ENCODE data around the gene DEDD2.

The DEDD2 gene

GRCh38 chr19:42251572-42252358, 34.3 kb upstream of the DEDD2 start:
- no peak for DNase-seq
- Mint-ChIP-seq H3K36me3 (peaks cover 21 to 25% of the 10 kb centered on the region in 2 donors), H3K4me1 (peaks cover 33 to 59% of the 10 kb centered on the region in 2 donors), H3K9me3 (no peaks in the 10 kb centered on the region), H3K27me3 (no peaks in the 10 kb centered on the region), H3K4me3 (peak overlapping the region; percentile 97 to 98), H3K27ac (peak overlapping the region; percentile 80)
- ATAC-seq (replicated peaks): no peak

DNA sequence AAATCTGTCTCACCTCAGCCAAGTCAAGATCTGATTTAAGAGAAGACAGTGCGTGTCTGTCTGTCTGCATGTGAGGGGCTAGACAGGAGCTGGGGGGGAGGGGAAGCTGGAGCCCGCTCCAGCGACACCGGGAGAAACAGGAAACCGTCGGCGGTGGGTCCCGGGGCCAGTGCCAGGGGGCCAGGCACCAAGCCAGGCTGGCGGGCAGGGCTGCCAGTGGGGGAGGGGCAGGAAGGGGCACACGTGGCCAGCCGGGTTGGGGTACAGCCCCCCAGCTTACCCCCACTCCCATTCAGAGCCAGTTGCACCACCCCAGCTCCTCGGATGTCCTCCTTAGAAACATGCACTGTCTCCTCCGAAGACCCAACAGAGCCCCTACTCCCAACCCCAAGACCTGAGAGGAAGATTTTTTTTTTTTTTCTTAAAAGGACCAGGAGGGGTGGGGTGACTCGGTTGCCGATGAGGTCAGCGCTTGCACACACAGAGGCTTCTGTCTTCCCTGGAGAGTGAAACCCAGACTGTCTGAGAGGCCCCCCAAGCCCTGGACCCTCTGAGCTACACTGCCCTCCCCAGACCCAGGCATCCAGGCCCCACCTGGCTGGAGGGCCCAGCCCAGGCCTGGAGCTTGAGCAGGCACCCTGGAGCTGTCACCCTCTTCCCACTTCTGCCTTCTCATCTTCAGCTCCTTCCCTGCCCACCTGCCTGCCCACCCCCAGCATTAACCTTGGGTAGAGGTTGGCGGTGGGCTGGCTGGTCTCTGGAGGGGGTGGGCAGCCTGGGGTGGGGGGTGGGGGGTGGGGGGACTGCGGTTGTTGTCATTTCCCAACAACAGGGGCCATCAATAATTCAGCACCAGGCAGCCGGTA, 33.4 kb upstream of the DEDD2 start:
- H3K27ac Mint-ChIP-seq: peak overlapping the region; percentile 75
- ATAC-seq (replicated peaks) (no peak), DNase-seq (no peak)
- H3K36me3 Mint-ChIP-seq: peaks cover 25 to 30% of the 10 kb centered on the region in 2 donors
- H3K4me3 Mint-ChIP-seq: peak overlapping the region in 1 of 2 donors; percentile 16
- H3K27me3 Mint-ChIP-seq: no peaks in the 10 kb centered on the region
- H3K9me3 Mint-ChIP-seq: no peaks in the 10 kb centered on the region
- H3K4me1 Mint-ChIP-seq: peaks cover 35 to 58% of the 10 kb centered on the region in 2 donors

DNA sequence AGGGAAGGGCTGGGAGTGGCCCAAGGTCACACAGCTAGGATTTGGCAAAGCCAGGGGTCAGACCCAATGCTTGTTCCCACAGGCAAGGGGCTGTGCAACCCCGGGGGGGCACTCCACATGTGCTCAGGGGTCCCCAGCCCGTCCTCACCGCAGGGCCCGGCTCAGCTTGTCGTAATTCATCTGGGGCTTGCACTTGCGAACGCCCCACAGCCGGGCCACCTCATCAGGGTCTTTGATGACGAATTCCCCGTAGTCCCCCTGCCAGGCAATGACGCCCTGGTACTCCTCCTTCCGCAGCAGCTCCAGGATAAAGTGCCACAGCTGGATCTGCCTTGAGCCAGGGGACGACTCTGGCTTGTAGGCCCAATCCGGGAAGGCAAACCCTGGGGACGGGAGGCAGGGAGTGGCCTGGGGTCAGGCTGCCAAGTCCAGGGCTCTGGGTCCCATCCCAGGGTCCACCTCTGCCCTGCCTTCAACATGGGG, 32.7 kb upstream of the DEDD2 start:
- H3K9me3 Mint-ChIP-seq: no peaks in the 10 kb centered on the region
- H3K27ac Mint-ChIP-seq: peak overlapping the region; percentile 75
- H3K4me3 Mint-ChIP-seq: no peak overlapping the region

GRCh38 chr19:42249769-42250168, 32.3 kb upstream of the DEDD2 start:
- Mint-ChIP-seq H3K27me3 (no peaks in the 10 kb centered on the region), H3K36me3 (peaks cover 27 to 33% of the 10 kb centered on the region in 2 donors), H3K9me3 (no peaks in the 10 kb centered on the region), H3K4me1 (peaks cover 40 to 64% of the 10 kb centered on the region in 2 donors), H3K4me3 (no peak overlapping the region), H3K27ac (peak overlapping the region; percentile 9)
- ATAC-seq (replicated peaks) (no peak), DNase-seq (no peak)

More for the DNA sequence above, 32.7 kb upstream of the DEDD2 start:
- ATAC-seq (replicated peaks) (no peak), DNase-seq (no peak)
- Mint-ChIP-seq H3K27me3 (no peaks in the 10 kb centered on the region), H3K36me3 (peaks cover 25 to 30% of the 10 kb centered on the region in 2 donors), H3K4me1 (peaks cover 36 to 60% of the 10 kb centered on the region in 2 donors)

GRCh38 chr19:42249149-42249750, 31.8 kb upstream of the DEDD2 start:
- no peak for DNase-seq
- no peak overlapping the region for H3K4me3 Mint-ChIP-seq
- peak overlapping the region; percentile 31 for H3K27ac Mint-ChIP-seq
- ATAC-seq (replicated peaks): no peak
- no peaks in the 10 kb centered on the region for H3K27me3 Mint-ChIP-seq
- peaks cover 42 to 70% of the 10 kb centered on the region in 2 donors for H3K4me1 Mint-ChIP-seq
- no peaks in the 10 kb centered on the region for H3K9me3 Mint-ChIP-seq
- peaks cover 27 to 34% of the 10 kb centered on the region in 2 donors for H3K36me3 Mint-ChIP-seq

GRCh38 chr19:42248270-42249148, 31.0 kb upstream of the DEDD2 start:
- H3K27me3 Mint-ChIP-seq: no peaks in the 10 kb centered on the region
- peak overlapping the region; percentile 31 for H3K27ac Mint-ChIP-seq
- peaks cover 43 to 70% of the 10 kb centered on the region in 2 donors for H3K4me1 Mint-ChIP-seq
- no peak for DNase-seq
- H3K9me3 Mint-ChIP-seq: no peaks in the 10 kb centered on the region
- peaks cover 27 to 34% of the 10 kb centered on the region in 2 donors for H3K36me3 Mint-ChIP-seq
- no peak for ATAC-seq (replicated peaks)
- H3K4me3 Mint-ChIP-seq: no peak overlapping the region

- no peak overlapping the region for H3K4me3 Mint-ChIP-seq
- no peaks in the 10 kb centered on the region for H3K9me3 Mint-ChIP-seq
- ATAC-seq (replicated peaks) (no peak), DNase-seq (no peak)
- peaks cover 21 to 32% of the 10 kb centered on the region in 2 donors for H3K36me3 Mint-ChIP-seq
- no peak overlapping the region for H3K27ac Mint-ChIP-seq
- no peaks in the 10 kb centered on the region for H3K27me3 Mint-ChIP-seq
- peaks cover 37 to 69% of the 10 kb centered on the region in 2 donors for H3K4me1 Mint-ChIP-seq
Measured at GRCh38 chr19:42247640-42248199, 30.2 kb upstream of the DEDD2 start.

GRCh38 chr19:42246922-42247639, 29.6 kb upstream of the DEDD2 start:
- DNase-seq: no peak
- peaks cover 31 to 62% of the 10 kb centered on the region in 2 donors for H3K4me1 Mint-ChIP-seq
- no peaks in the 10 kb centered on the region for H3K27me3 Mint-ChIP-seq
- no peaks in the 10 kb centered on the region for H3K9me3 Mint-ChIP-seq
- no peak overlapping the region for H3K4me3 Mint-ChIP-seq
- ATAC-seq (replicated peaks): no peak
- H3K36me3 Mint-ChIP-seq: peaks cover 20 to 30% of the 10 kb centered on the region in 2 donors
- H3K27ac Mint-ChIP-seq: no peak overlapping the region

DNA sequence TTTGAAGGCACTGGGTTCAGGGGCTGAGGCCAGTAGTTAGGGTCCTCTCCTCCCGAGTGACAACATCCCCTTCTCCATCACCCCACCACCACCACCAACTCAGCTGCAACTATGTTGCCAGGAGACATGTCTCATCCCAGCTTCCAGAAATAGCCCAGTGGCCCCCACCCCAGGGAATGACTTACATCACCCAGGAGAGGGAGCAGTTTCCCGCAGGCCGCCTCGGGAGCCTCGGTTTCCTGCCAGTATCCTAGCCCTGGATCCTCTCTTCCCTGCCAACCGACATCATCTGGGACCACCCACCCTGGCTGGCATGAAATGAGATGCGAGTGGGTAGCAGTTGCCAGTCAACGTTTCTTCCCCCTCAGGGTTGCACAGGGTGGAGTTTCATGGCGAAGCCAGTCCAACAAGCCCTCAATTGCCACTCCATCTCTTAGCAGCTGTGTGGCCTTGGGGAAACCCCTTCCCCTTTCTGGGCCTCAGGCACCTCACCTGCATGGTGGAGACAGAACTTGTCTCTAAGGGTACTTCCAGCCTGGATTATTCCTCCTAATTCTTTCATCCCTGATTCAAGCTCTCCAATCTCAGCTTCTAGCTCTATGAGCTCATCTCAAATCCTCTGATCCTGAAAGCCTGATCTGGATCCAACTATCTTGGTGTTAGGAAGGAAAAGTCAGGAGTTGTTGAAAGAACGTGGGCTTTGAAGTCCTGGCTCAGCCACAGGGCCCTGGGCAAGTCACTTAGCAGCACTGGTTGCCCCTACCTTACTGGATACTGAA, 28.9 kb upstream of the DEDD2 start:
- H3K4me3 Mint-ChIP-seq: no peak overlapping the region
- no peak for ATAC-seq (replicated peaks)
- no peaks in the 10 kb centered on the region for H3K27me3 Mint-ChIP-seq
- no peak overlapping the region for H3K27ac Mint-ChIP-seq
- peaks cover 20 to 24% of the 10 kb centered on the region in 2 donors for H3K36me3 Mint-ChIP-seq
- H3K4me1 Mint-ChIP-seq: peaks cover 25 to 55% of the 10 kb centered on the region in 2 donors
- DNase-seq: no peak
- H3K9me3 Mint-ChIP-seq: no peaks in the 10 kb centered on the region

DNA sequence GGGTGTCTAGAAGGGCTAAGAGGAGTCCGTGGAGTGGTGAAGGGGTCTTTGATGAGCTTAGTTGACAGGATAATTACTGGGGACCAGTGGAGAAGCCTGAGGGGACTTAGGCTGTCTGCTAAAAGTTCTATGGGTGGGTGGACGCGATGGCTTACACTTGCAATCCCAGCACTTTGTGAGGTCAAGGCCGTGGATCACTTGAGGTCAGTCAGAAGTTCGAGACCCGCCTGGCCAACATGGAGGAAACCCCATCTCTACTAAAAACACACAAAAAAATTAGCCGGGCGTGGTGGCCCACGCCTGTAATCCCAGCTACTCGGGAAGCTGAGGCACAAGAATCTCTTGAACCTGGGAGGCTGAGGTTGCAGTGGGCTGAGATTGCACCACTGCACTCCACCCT, 27.8 kb upstream of the DEDD2 start:
- ATAC-seq (replicated peaks) (no peak), DNase-seq (no peak)
- peaks cover 20 to 27% of the 10 kb centered on the region in 2 donors for H3K36me3 Mint-ChIP-seq
- H3K4me3 Mint-ChIP-seq: peak overlapping the region; percentile 84 to 85
- peak overlapping the region; percentile 94 for H3K27ac Mint-ChIP-seq
- H3K9me3 Mint-ChIP-seq: no peaks in the 10 kb centered on the region
- H3K27me3 Mint-ChIP-seq: no peaks in the 10 kb centered on the region
- peaks cover 25 to 49% of the 10 kb centered on the region in 2 donors for H3K4me1 Mint-ChIP-seq

- DNase-seq (peak; percentile 90), ATAC-seq (replicated peaks) (peak; percentile 50 to 53)
- peaks cover 31 to 55% of the 10 kb centered on the region in 2 donors for H3K4me1 Mint-ChIP-seq
- peak overlapping the region; percentile 94 for H3K27ac Mint-ChIP-seq
- H3K4me3 Mint-ChIP-seq: peak overlapping the region; percentile 84 to 85
- peaks cover 23 to 33% of the 10 kb centered on the region in 2 donors for H3K36me3 Mint-ChIP-seq
- H3K27me3 Mint-ChIP-seq: no peaks in the 10 kb centered on the region
- H3K9me3 Mint-ChIP-seq: no peaks in the 10 kb centered on the region
Measured at GRCh38 chr19:42244347-42245220, 27.1 kb upstream of the DEDD2 start.

Data from stimulated activated naive B cell treated with anti-CD40 and anti-IgM and Interleukin-4, amounts not matched to agents 10 μg/mL and 1 μg/mL and 100 μg/mL, for 72 hours (primary cell).